HepG2 (cell line): ENCODE results near the gene ESAM. TPM values are rescaled to one million over a fixed set of nuclear protein-coding genes. Genes with fewer than 3 reads are reported as not detected.

Experiments
- ATF7-NPFF ChIP-seq: sonication (generic); formaldehyde crosslinking; IDR thresholded peaks from 2 replicates; pipeline ENCODE4 v1.8.1; 2023; ENCODE audit warnings: mild to moderate bottlenecking, low read depth, missing genetic modification reagents, moderate library complexity
- CREM ChIP-seq, 2 experiments: sonication (generic) in 1 of 2; formaldehyde crosslinking in 1 of 2; IDR thresholded peaks; 2 replicates each; pipeline versions ENCODE4 v1.4.0 to v1.6.1; 2016 to 2020; ENCODE audit warnings: antibody characterized with exemption in 1 of 2, mild to moderate bottlenecking in 1 of 2, missing genetic modification reagents in 1 of 2
- DR1 ChIP-seq: sonication (generic); formaldehyde crosslinking; IDR thresholded peaks from 2 replicates; pipeline ENCODE4 v1.8.0; 2021; ENCODE audit warnings: mild to moderate bottlenecking, missing genetic modification reagents, inconsistent platforms
- IRF2 ChIP-seq: IDR thresholded peaks from 2 replicates; pipeline ENCODE4 v1.6.1; 2018; ENCODE audit warnings: missing genetic modification reagents, missing compliant biosample characterization
- MED13 ChIP-seq: sonication (generic); formaldehyde crosslinking; IDR thresholded peaks from 2 replicates; pipeline ENCODE4 v1.5.0; 2020; ENCODE audit warnings: missing genetic modification reagents
- MYC ChIP-seq: sonication (generic); formaldehyde crosslinking; IDR thresholded peaks from 2 replicates; pipeline ENCODE4 v1.9.0; 2021; ENCODE audit warnings: missing genetic modification reagents, borderline replicate concordance
- NCOA1 ChIP-seq: sonication (generic); formaldehyde crosslinking; IDR thresholded peaks from 2 replicates; pipeline ENCODE4 v1.9.0; 2021; ENCODE audit warnings: missing genetic modification reagents
- NCOA2 ChIP-seq: sonication (generic); formaldehyde crosslinking; IDR thresholded peaks from 2 replicates; pipeline ENCODE4 v1.8.0; 2022; ENCODE audit warnings: inconsistent platforms
- POLR2A ChIP-seq, 2 experiments: IDR thresholded peaks; 2 replicates each; pipeline ENCODE4 v1.6.1; 2011; ENCODE audit warnings: low read depth in 2 of 2, low read length in 2 of 2, mild to moderate bottlenecking in 1 of 2, moderate library complexity in 1 of 2; ENCODE audit not compliant: insufficient read depth in 1 of 2
- POLR2G ChIP-seq: fragments of 200-400 bp; formaldehyde crosslinking; IDR thresholded peaks from 2 replicates; pipeline ENCODE4 v1.6.1; 2018; ENCODE audit warnings: mild to moderate bottlenecking, low read depth, low read length, moderate library complexity
- RARA ChIP-seq: IDR thresholded peaks from 2 replicates; pipeline ENCODE4 v1.6.1; 2016; ENCODE audit warnings: missing genetic modification reagents, missing compliant biosample characterization
- RARG ChIP-seq: sonication (generic); formaldehyde crosslinking; IDR thresholded peaks from 2 replicates; pipeline ENCODE4 v1.4.0; 2020; ENCODE audit warnings: low read depth, mild to moderate bottlenecking, missing genetic modification reagents
- RBM22 ChIP-seq: fragments of 200-400 bp; formaldehyde crosslinking; optimal IDR thresholded peaks from 2 replicates; pipeline ENCODE3; 2017; ENCODE audit warnings: mild to moderate bottlenecking, low read length, moderate library complexity
- RFX5 ChIP-seq: IDR thresholded peaks from 2 replicates; pipeline ENCODE4 v1.6.1; 2011; ENCODE audit warnings: low read depth, low read length, improper control_type of control experiment
- STAG1 ChIP-seq: sonication (generic); formaldehyde crosslinking; IDR thresholded peaks from 2 replicates; pipeline ENCODE4 v1.4.0; 2020; ENCODE audit warnings: missing genetic modification reagents
- ZFP36 ChIP-seq: fragments of 150-350 bp; IDR thresholded peaks from 2 replicates; pipeline ENCODE4 v1.6.1; 2018; ENCODE audit warnings: borderline replicate concordance, low read length, low read depth; ENCODE audit not compliant: partially characterized antibody
- ZKSCAN5 ChIP-seq: sonication (generic); formaldehyde crosslinking; IDR thresholded peaks from 2 replicates; pipeline ENCODE4 v1.5.1; 2020; ENCODE audit warnings: mild to moderate bottlenecking, missing genetic modification reagents
- ZMAT3 ChIP-seq: sonication (generic); formaldehyde crosslinking; conservative IDR thresholded peaks from 2 replicates; pipeline ENCODE4 v1.7.0; 2021; ENCODE audit warnings: missing genetic modification reagents
- ZNF256 ChIP-seq: sonication (generic); formaldehyde crosslinking; conservative IDR thresholded peaks from 2 replicates; pipeline ENCODE4 v1.4.0; 2020; ENCODE audit warnings: missing genetic modification reagents
- ZNF331 ChIP-seq: sonication (generic); formaldehyde crosslinking; IDR thresholded peaks from 2 replicates; pipeline ENCODE4 v1.4.0; 2020; ENCODE audit warnings: missing genetic modification reagents
- ZNF350 ChIP-seq: sonication (generic); formaldehyde crosslinking; IDR thresholded peaks from 2 replicates; pipeline ENCODE4 v1.4.0; 2020; ENCODE audit warnings: mild to moderate bottlenecking, low read depth, missing genetic modification reagents, borderline replicate concordance
- ZNF564 ChIP-seq: sonication (generic); formaldehyde crosslinking; IDR thresholded peaks from 2 replicates; pipeline ENCODE4 v1.8.1; 2023; ENCODE audit warnings: mild to moderate bottlenecking, missing genetic modification reagents
- ZNF879 ChIP-seq: sonication (generic); formaldehyde crosslinking; IDR thresholded peaks from 2 replicates; pipeline ENCODE4 v1.8.1; 2023; ENCODE audit warnings: missing genetic modification reagents
- ZSCAN30 ChIP-seq: sonication (generic); formaldehyde crosslinking; IDR thresholded peaks from 2 replicates; pipeline ENCODE4 v1.5.0; 2020; ENCODE audit warnings: mild to moderate bottlenecking, missing genetic modification reagents
- polyA plus RNA-seq, 8 experiments: library from polyadenylated mRNA; depleted of rRNA in 3 of 8; stranded (reverse) in 7 of 8; unstranded in 1 of 8; fragments of >200 nt; fragmentation: Illumina TruSeq in 4 of 8; extraction: Trizol in 4 of 8; gene quantifications; 2 replicates each; pipeline versions ENCODE4 v1.2.1 to v1.2.3, GENCODE V29; 2011 to 2016; ENCODE audit warnings: low read depth in 4 of 8, missing spikeins in 1 of 8, mixed read lengths in 1 of 8; ENCODE audit not compliant: insufficient read depth in 1 of 8
- total RNA-seq, 5 experiments: library from RNA; depleted of rRNA; stranded (reverse); fragments of >200 nt; fragmentation: Illumina TruSeq; extraction: Trizol; gene quantifications; 2 replicates each; pipeline ENCODE4 v1.2.3, GENCODE V29; 2016; ENCODE audit warnings: low read depth in 1 of 5
- TF ChIP-seq, protein P1 (sequence below), 2 experiments: sonication (generic) in 1 of 2; formaldehyde crosslinking in 1 of 2; IDR thresholded peaks; 2 replicates each; pipeline versions ENCODE4 v1.5.1 to v1.6.1; 2011 to 2020; ENCODE audit warnings: borderline replicate concordance in 1 of 2, low read depth in 1 of 2, low read length in 1 of 2, mild to moderate bottlenecking in 1 of 2, missing genetic modification reagents in 1 of 2, moderate library complexity in 1 of 2
- TF ChIP-seq, protein P2 (sequence below): sonication (generic); formaldehyde crosslinking; IDR thresholded peaks from 2 replicates; pipeline ENCODE4 v1.4.0; 2020; ENCODE audit warnings: missing genetic modification reagents

ESAM gene
- total and polyA plus RNA-seq, 2 of the 13 experiments (the other 11 are each of a cell fraction or from before 2014, with no cell fraction given), result 1.2 to 6.8 TPM

DNA sequence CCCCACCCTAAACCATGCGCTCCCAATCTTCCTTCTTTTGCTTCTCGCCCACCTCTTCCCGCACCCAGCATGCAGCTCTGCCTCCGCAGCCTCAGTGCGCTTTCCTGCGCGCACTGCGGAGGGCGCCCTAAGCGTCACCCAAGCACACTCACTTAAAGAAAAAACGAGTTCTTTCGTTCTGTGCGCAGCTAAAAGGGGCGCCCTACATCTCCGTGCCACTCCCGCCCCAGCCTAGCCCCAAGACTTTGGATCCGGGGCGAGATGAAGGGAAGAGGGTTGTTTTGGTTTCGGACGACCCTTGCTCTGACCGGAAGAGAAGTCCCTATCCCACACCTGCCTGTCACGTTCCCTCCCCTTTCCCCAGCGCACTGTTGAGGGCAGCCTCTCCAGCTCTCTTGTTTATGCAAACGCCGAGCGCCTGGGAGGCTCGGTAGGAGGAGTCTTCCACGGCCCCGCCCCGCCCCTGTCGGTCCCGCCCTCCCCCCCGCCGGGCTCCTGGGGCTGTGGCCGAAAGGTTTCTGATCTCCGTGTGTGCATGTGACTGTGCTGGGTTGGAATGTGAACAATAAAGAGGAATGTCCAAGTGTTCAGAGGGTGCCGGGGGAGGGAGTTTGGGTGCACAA, 15.4 kb downstream of the ESAM start (continued):
- TF ChIP-seq, protein P1, sequence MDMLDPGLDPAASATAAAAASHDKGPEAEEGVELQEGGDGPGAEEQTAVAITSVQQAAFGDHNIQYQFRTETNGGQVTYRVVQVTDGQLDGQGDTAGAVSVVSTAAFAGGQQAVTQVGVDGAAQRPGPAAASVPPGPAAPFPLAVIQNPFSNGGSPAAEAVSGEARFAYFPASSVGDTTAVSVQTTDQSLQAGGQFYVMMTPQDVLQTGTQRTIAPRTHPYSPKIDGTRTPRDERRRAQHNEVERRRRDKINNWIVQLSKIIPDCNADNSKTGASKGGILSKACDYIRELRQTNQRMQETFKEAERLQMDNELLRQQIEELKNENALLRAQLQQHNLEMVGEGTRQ (IDR thresholded peaks at IDR 0.05; ENCODE audit: low read depth, low read length), result no peak
- TF ChIP-seq, protein P1 (CRISPR knock-in tag; IDR thresholded peaks at IDR 0.05; ENCODE audit: borderline replicate concordance), result no peak
- no peak for TF ChIP-seq ZSCAN30 (CRISPR knock-in tag)
- TF ChIP-seq ZNF331 (CRISPR knock-in tag), result 0 out of 2 replicates have a peak, but pooled peaks have one; percentile 13
- no peak for TF ChIP-seq ZNF879
- peak; percentile 65 for TF ChIP-seq POLR2G
- no peak for TF ChIP-seq RARA (CRISPR knock-in tag)
- TF ChIP-seq DR1 (CRISPR knock-in tag), result 0 out of 2 replicates have a peak, but pooled peaks have one; percentile 27
- TF ChIP-seq ATF7-NPFF (CRISPR knock-in tag), result no peak
- no peak; the same call in 1 of the 2 replicates for TF ChIP-seq ZNF350
- TF ChIP-seq RARG, result no peak
- no peak for TF ChIP-seq RBM22
- TF ChIP-seq STAG1 (CRISPR knock-in tag), result peak; percentile 36
- no peak for TF ChIP-seq RFX5
- TF ChIP-seq ZNF256 (CRISPR knock-in tag), result peak; percentile 16; the same call in 1 of the 2 replicates
- no peak for TF ChIP-seq ZNF564 (CRISPR knock-in tag)
- peak; percentile 58; the same call in 1 of the 2 replicates for TF ChIP-seq IRF2 (CRISPR knock-in tag)
- TF ChIP-seq MYC (CRISPR knock-in tag), result peak; percentile 43; the same call in 1 of the 2 replicates
- TF ChIP-seq, protein P2, sequence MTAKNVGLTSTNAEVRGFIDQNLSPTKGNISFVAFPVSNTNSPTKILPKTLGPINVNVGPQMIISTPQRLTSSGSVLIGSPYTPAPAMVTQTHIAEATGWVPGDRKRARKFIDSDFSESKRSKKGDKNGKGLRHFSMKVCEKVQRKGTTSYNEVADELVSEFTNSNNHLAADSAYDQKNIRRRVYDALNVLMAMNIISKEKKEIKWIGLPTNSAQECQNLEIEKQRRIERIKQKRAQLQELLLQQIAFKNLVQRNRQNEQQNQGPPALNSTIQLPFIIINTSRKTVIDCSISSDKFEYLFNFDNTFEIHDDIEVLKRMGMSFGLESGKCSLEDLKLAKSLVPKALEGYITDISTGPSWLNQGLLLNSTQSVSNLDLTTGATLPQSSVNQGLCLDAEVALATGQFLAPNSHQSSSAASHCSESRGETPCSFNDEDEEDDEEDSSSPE (CRISPR knock-in tag), result 0 out of 2 replicates have a peak, but pooled peaks have one; percentile 11
- TF ChIP-seq ZKSCAN5 (CRISPR knock-in tag), result no peak
- peak; percentile 56; the same call in 1 of the 2 replicates for TF ChIP-seq MED13 (CRISPR knock-in tag)
- TF ChIP-seq ZFP36, result no peak
- no peak for TF ChIP-seq NCOA2 (CRISPR knock-in tag)
- 0 out of 2 replicates have a peak, but pooled peaks have one; percentile 42 for TF ChIP-seq ZMAT3 (CRISPR knock-in tag)
- TF ChIP-seq POLR2A (IDR thresholded peaks at IDR 0.05; ENCODE audit: insufficient read depth in 1 of 2, low read depth in 2 of 2, low read length in 2 of 2), result peak; percentile 55 to 69; a peak in 3 of 4 replicates
- TF ChIP-seq NCOA1 (CRISPR knock-in tag), result no peak
- no peak for TF ChIP-seq CREM (IDR thresholded peaks at IDR 0.05)
- no peak for TF ChIP-seq CREM (CRISPR knock-in tag; IDR thresholded peaks at IDR 0.05)
